AG04449 (cell line): ENCODE data around the gene GUCY1A2.

Source experiments
- CTCF ChIA-PET: fragments of 350-600 bp; formaldehyde crosslinking; extraction: SDS; loops from one replicate; lab custom pipeline; 2021; ENCODE audit warnings: antibody characterized with exemption; lab: Yijun Ruan, JAX
- POLR2A ChIA-PET: fragments of 400-600, 350-600 bp; formaldehyde crosslinking; extraction: SDS; loops from one replicate; lab custom pipeline; 2020; ENCODE audit warnings: antibody characterized with exemption, inconsistent platforms; lab: Yijun Ruan, JAX
- DNase-seq: peaks from one replicate; pipeline ENCODE4 v3.0.0-alpha.2; 2010; ENCODE audit warnings: low read depth, low spot score
- H3K4me3 ChIP-seq: 2 replicates; pipeline ENCODE4 v1.5.1; 2011; ENCODE audit warnings: low read depth, mild to moderate bottlenecking, control low read depth, low read length
- CTCF ChIP-seq: IDR thresholded peaks from one replicate; pipeline ENCODE4 v1.5.1; 2011; ENCODE audit warnings: mild to moderate bottlenecking, moderate library complexity, low read length, control low read depth, inconsistent platforms; ENCODE audit not compliant: insufficient read depth; ENCODE audit errors: missing control alignments

Gene GUCY1A2

GRCh38 chr11:106879832-106880546, 138.3 kb downstream of the GUCY1A2 start:
- DNase-seq: no peak
- no peak for TF ChIP-seq CTCF
- H3K4me3 ChIP-seq: no peak overlapping the region
- POLR2A ChIA-PET: no interaction called here
- CTCF ChIA-PET: no interaction called here

- TF ChIP-seq CTCF: no peak
- DNase-seq: no peak
- ChIA-PET CTCF (no interaction called here), POLR2A (no interaction called here)
- no peak overlapping the region for H3K4me3 ChIP-seq
Measured at GRCh38 chr11:106879029-106879428, 139.2 kb downstream of the GUCY1A2 start.

- TF ChIP-seq CTCF: no peak
- DNase-seq: no peak
- no peak overlapping the region for H3K4me3 ChIP-seq
- POLR2A ChIA-PET: no interaction called here
- CTCF ChIA-PET: no interaction called here
Measured at GRCh38 chr11:106875013-106875412, 143.3 kb downstream of the GUCY1A2 start.

DNA sequence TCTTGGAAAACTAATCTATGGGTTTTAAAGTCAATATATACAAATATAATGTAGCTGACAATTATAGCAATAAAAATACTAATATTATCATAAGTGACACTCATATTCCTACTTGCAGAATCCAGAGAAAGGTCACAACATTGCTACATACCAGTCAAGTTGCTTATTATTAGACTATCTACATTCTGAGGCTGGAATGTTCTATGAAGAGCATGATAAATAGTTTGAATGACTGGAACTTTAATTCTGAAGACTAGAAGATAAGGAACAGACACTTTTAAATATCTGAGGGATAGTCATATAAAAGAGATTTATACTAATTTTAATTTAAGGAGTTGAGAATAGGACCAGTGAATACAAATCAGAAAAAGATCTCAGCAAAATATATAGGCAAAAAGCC, 146.0 kb downstream of the GUCY1A2 start:
- POLR2A ChIA-PET: no interaction called here
- no peak for DNase-seq
- H3K4me3 ChIP-seq: no peak overlapping the region
- no peak for TF ChIP-seq CTCF
- CTCF ChIA-PET: no interaction called here

GRCh38 chr11:106858200-106858599, 160.1 kb downstream of the GUCY1A2 start:
- CTCF ChIA-PET: no interaction called here
- POLR2A ChIA-PET: no interaction called here
- no peak for DNase-seq
- H3K4me3 ChIP-seq: no peak overlapping the region
- no peak for TF ChIP-seq CTCF

GRCh38 chr11:106856566-106856965, 161.7 kb downstream of the GUCY1A2 start:
- CTCF ChIA-PET: no interaction called here

More at GRCh38 chr11:106856566-106856965, 161.7 kb downstream of the GUCY1A2 start:
- no peak for DNase-seq
- no peak overlapping the region for H3K4me3 ChIP-seq
- no peak for TF ChIP-seq CTCF
- POLR2A ChIA-PET: no interaction called here
